SW 1271 (cell line): ENCODE results near the gene COL25A1.
"Not testable (repeated sequence)": the region's sequence is repeated elsewhere in the genome, so short reads cannot be mapped to it uniquely, and the experiment has no call there.

Experiments used
- DNase-seq, 2 experiments: peaks; one replicate each; lab custom pipeline; 2025; lab: John Stamatoyannopoulos, UW

COL25A1 gene

GRCh38 chr4:109121561-109121960 lies 180.9 kb downstream of the COL25A1 start:
- DNase-seq = no peak

GRCh38 chr4:109119852-109120251 lies 182.6 kb downstream of the COL25A1 start:
- no peak for DNase-seq

GRCh38 chr4:109118635-109119034 lies 183.8 kb downstream of the COL25A1 start:
- no peak for DNase-seq

GRCh38 chr4:109114501-109114900 lies 188.0 kb downstream of the COL25A1 start:
- DNase-seq = no peak

- no peak for DNase-seq
Measured at GRCh38 chr4:109113521-109113920, 188.9 kb downstream of the COL25A1 start.

GRCh38 chr4:109111031-109111430 lies 191.4 kb downstream of the COL25A1 start:
- DNase-seq = no peak

- not testable (repeated sequence) for DNase-seq
Measured at GRCh38 chr4:109108215-109108614, 194.2 kb downstream of the COL25A1 start.

GRCh38 chr4:109094056-109094455 lies 208.4 kb downstream of the COL25A1 start:
- no peak for DNase-seq

GRCh38 chr4:109091727-109092409 lies 210.6 kb downstream of the COL25A1 start:
- DNase-seq = no peak

- DNase-seq = no peak
Measured at GRCh38 chr4:109083911-109084310, 218.5 kb downstream of the COL25A1 start.

- no peak for DNase-seq
Measured at GRCh38 chr4:109079731-109080130, 222.7 kb downstream of the COL25A1 start.

- DNase-seq = no peak
Measured at GRCh38 chr4:109079201-109079600, 223.3 kb downstream of the COL25A1 start.

- no peak for DNase-seq
Measured at GRCh38 chr4:109078724-109079123, 223.7 kb downstream of the COL25A1 start.

GRCh38 chr4:109077505-109077904 lies 225.0 kb downstream of the COL25A1 start:
- no peak for DNase-seq

- DNase-seq = not testable (repeated sequence)
Measured at GRCh38 chr4:109076709-109077108, 225.7 kb downstream of the COL25A1 start.

- no peak for DNase-seq
Measured at GRCh38 chr4:109075621-109076020, 226.8 kb downstream of the COL25A1 start.

- DNase-seq = no peak
Measured at GRCh38 chr4:109072595-109072994, 229.9 kb downstream of the COL25A1 start.

- not testable (repeated sequence) for DNase-seq
Measured at GRCh38 chr4:109070677-109071076, 231.8 kb downstream of the COL25A1 start.

- no peak for DNase-seq
Measured at GRCh38 chr4:109067508-109068235, 234.8 kb downstream of the COL25A1 start.

- no peak for DNase-seq
Measured at GRCh38 chr4:109065006-109065405, 237.5 kb downstream of the COL25A1 start.

- DNase-seq = no peak
Measured at GRCh38 chr4:109053257-109053656, 249.2 kb downstream of the COL25A1 start.

GRCh38 chr4:109052821-109053220 lies 249.6 kb downstream of the COL25A1 start:
- no peak for DNase-seq

- no peak for DNase-seq
Measured at GRCh38 chr4:109051054-109051453, 251.4 kb downstream of the COL25A1 start.

GRCh38 chr4:109049926-109050325 lies 252.5 kb downstream of the COL25A1 start:
- DNase-seq = no peak
